ENCODE data around the gene PRG3. TPM values are rescaled to one million over a fixed set of nuclear protein-coding genes. Genes with fewer than 3 reads are reported as not detected.

The PRG3 gene
- total and polyA plus RNA-seq, 2 of the 4 experiments (the other 2 are of a cell fraction), result not detected

DNA sequence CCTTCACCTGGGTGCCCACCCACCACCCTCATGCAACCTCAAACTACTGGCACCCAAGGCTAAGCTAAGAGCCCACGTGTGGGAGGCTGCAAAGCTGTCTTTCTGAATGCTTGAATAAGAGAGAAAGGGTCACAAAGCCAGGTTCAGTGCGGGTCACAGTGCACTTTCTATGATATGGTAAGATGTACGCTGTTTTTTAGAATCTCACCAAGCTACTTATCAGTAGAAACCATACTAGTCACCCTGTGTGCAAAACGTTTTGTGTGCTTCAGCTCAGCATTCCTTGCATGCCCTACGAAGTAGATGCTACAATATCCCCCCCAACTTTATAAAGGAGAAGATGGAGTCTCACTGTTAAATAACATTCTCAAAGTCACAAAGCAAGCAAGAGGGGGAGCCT, 27.9 kb downstream of the PRG3 start:
- no peak overlapping the region for H4K5ac ChIP-seq (ENCODE audit: low read depth, low read length)
- H3K4me2 ChIP-seq (ENCODE audit: low read depth, low read length), result no peak overlapping the region
- in situ Hi-C loops (cut with MboI; ENCODE audit: low sequenced_read_pairs) (loop anchor here (25.0 kb wide), 1 partner anchor 516 kb away; no protein-coding TSS in a partner anchor), intact Hi-C loops (cut with micrococcal nuclease) (loop anchor here (5.0 kb wide), 1 partner anchor 511 kb away; no protein-coding TSS in a partner anchor), dilution Hi-C loops (cut with HindIII; ENCODE audit: low sequenced_read_pairs, unreplicated experiment) (no loop called here)
- H3K36me3 ChIP-seq (ENCODE audit: control insufficient read depth, insufficient read depth, low read length), result no peaks in the 10 kb centered on the region
- H2BK5ac ChIP-seq (ENCODE audit: low read depth, low read length, poor library complexity, severe bottlenecking), result no peak overlapping the region
- H2AK5ac ChIP-seq (ENCODE audit: low read depth, low read length), result no peak overlapping the region
- no peak overlapping the region for H3K23ac ChIP-seq (ENCODE audit: low read depth, low read length)
- H3K18ac ChIP-seq (ENCODE audit: low read depth, low read length), result no peak overlapping the region
- H3K4me3 ChIP-seq (ENCODE audit: insufficient read depth, low read depth, low read length), result no peak overlapping the region
- no CpG with 5 or more reads among the region's 5 CpGs for WGBS, 2 experiments (ENCODE audit: extremely low coverage in 2 of 2, insufficient read length in 1 of 2)
- BruUV-seq (replicated peaks), result no TSS peak
- POLR2A ChIA-PET (ENCODE audit: unreplicated experiment), result no interaction called here
- ATAC-seq (ENCODE audit: low read depth), result no peak
- no peaks in the 10 kb centered on the region for H3K9me1 ChIP-seq (ENCODE audit: insufficient read depth, low read length)
- DNase-seq, result no peak
- no peak overlapping the region for H4K8ac ChIP-seq (ENCODE audit: low read depth in 2 of 2, low read length in 2 of 2)
- H2BK15ac ChIP-seq (ENCODE audit: low read depth, low read length), result no peak overlapping the region
- no peak overlapping the region for H3K9ac ChIP-seq (ENCODE audit: low read depth, low read length)
- H3K4me1 ChIP-seq (ENCODE audit: control insufficient read depth, insufficient read depth, low read length), result peaks cover 2% of the 10 kb centered on the region; the same call in 1 of the 2 replicates
- H3K27me3 ChIP-seq (ENCODE audit: control insufficient read depth, insufficient read depth, low read length), result peaks cover 30% of the 10 kb centered on the region
- no peak overlapping the region for H4K91ac ChIP-seq (ENCODE audit: insufficient read depth, low read depth, low read length)
- peaks cover 5% of the 10 kb centered on the region; the same call in 1 of the 2 replicates for H3K9me3 ChIP-seq (ENCODE audit: control insufficient read depth, insufficient read depth, low read length)
- no peak overlapping the region for H2AK9ac ChIP-seq (replicated peaks; ENCODE audit: low read depth, low read length, poor library complexity)
- H3K56ac ChIP-seq (ENCODE audit: extremely low read depth, insufficient read depth, low read length), result no peak overlapping the region
- no peak overlapping the region for H2AFZ ChIP-seq (replicated peaks; ENCODE audit: low read length, poor library complexity)
- no peak overlapping the region for H3K4ac ChIP-seq (ENCODE audit: low read depth, low read length)
- no peak overlapping the region for H2BK20ac ChIP-seq (ENCODE audit: low read depth, low read length)
- H3K14ac ChIP-seq (replicated peaks; ENCODE audit: low read depth, low read length), result no peak overlapping the region
- no peak overlapping the region for H3K27ac ChIP-seq (ENCODE audit: insufficient read depth, low read length)
- TF ChIP-seq RCOR1 (IDR thresholded peaks at IDR 0.05; ENCODE audit: insufficient replicate concordance, low read length) (no peak), MAFK (IDR thresholded peaks at IDR 0.05; ENCODE audit: low read depth, low read length) (no peak), SMC3 (IDR thresholded peaks at IDR 0.05; ENCODE audit: low read depth, low read length) (no peak), MXI1 (IDR thresholded peaks at IDR 0.05; ENCODE audit: borderline replicate concordance, low read depth, low read length) (no peak), BHLHE40 (IDR thresholded peaks at IDR 0.05; ENCODE audit: low read depth, low read length) (no peak), RAD21 (IDR thresholded peaks at IDR 0.05; ENCODE audit: low read length) (no peak), FOS (IDR thresholded peaks at IDR 0.05; ENCODE audit: low read depth, low read length) (no peak), NFE2L2 (IDR thresholded peaks at IDR 0.05; ENCODE audit: low read depth, low read length) (no peak), POLR2A (IDR thresholded peaks at IDR 0.05; ENCODE audit: low read depth, low read length) (no peak), MAZ (IDR thresholded peaks at IDR 0.05; ENCODE audit: borderline replicate concordance, low read depth, low read length) (no peak), CEBPB (IDR thresholded peaks at IDR 0.05; ENCODE audit: low read depth, low read length) (no peak), CHD1 (IDR thresholded peaks at IDR 0.05; ENCODE audit: low read depth, low read length) (no peak), RFX5 (IDR thresholded peaks at IDR 0.05; ENCODE audit: low read depth, low read length) (no peak)
- TF ChIP-seq, protein P1, sequence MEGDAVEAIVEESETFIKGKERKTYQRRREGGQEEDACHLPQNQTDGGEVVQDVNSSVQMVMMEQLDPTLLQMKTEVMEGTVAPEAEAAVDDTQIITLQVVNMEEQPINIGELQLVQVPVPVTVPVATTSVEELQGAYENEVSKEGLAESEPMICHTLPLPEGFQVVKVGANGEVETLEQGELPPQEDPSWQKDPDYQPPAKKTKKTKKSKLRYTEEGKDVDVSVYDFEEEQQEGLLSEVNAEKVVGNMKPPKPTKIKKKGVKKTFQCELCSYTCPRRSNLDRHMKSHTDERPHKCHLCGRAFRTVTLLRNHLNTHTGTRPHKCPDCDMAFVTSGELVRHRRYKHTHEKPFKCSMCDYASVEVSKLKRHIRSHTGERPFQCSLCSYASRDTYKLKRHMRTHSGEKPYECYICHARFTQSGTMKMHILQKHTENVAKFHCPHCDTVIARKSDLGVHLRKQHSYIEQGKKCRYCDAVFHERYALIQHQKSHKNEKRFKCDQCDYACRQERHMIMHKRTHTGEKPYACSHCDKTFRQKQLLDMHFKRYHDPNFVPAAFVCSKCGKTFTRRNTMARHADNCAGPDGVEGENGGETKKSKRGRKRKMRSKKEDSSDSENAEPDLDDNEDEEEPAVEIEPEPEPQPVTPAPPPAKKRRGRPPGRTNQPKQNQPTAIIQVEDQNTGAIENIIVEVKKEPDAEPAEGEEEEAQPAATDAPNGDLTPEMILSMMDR (conservative IDR thresholded peaks at IDR 0.05; ENCODE audit: low read depth, low read length), result no peak
- TF ChIP-seq, protein P2, sequence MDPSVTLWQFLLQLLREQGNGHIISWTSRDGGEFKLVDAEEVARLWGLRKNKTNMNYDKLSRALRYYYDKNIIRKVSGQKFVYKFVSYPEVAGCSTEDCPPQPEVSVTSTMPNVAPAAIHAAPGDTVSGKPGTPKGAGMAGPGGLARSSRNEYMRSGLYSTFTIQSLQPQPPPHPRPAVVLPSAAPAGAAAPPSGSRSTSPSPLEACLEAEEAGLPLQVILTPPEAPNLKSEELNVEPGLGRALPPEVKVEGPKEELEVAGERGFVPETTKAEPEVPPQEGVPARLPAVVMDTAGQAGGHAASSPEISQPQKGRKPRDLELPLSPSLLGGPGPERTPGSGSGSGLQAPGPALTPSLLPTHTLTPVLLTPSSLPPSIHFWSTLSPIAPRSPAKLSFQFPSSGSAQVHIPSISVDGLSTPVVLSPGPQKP (IDR thresholded peaks at IDR 0.05; ENCODE audit: borderline replicate concordance, low read depth, low read length), result no peak
- TF ChIP-seq, protein P3, sequence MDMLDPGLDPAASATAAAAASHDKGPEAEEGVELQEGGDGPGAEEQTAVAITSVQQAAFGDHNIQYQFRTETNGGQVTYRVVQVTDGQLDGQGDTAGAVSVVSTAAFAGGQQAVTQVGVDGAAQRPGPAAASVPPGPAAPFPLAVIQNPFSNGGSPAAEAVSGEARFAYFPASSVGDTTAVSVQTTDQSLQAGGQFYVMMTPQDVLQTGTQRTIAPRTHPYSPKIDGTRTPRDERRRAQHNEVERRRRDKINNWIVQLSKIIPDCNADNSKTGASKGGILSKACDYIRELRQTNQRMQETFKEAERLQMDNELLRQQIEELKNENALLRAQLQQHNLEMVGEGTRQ (IDR thresholded peaks at IDR 0.05; ENCODE audit: low read depth, low read length), result no peak
- no peak overlapping the region for H2BK120ac ChIP-seq (ENCODE audit: low read depth, low read length)
- CTCF ChIA-PET, result interaction anchor here (0.8 kb wide), 1 partner anchor 103 kb away, joined by 3 read pairs; no protein-coding TSS in a partner anchor
- no peaks in the 10 kb centered on the region for H4K20me1 ChIP-seq (ENCODE audit: insufficient read depth, low read length)
- no peaks in the 10 kb centered on the region for H3K79me1 ChIP-seq (ENCODE audit: low read depth in 1 of 2, low read length in 2 of 2)

Measured in IMR-90 (cell line).